PC-9 (cell line): ENCODE data around the gene LRRC14B.

Source experiments
- CTCF ChIP-seq: fragments of 200-600 bp; sonication (generic); conservative IDR thresholded peaks from 2 replicates; pipeline ENCODE4 v1.6.1; 2017; ENCODE audit warnings: mixed run types, antibody characterized with exemption, mild to moderate bottlenecking, moderate library complexity
- EZH2 ChIP-seq: fragments of 200-600 bp; sonication (generic); IDR thresholded peaks from 2 replicates; pipeline ENCODE4 v1.8.0; 2017; ENCODE audit warnings: antibody characterized with exemption, low read depth

- TF ChIP-seq CTCF: no peak
- no peak for TF ChIP-seq EZH2
Observed at GRCh38 chr5:182126-182525, 9.2 kb upstream of the LRRC14B start.
